Neural cell (in vitro differentiated cells): ENCODE measurements around the gene AUNIP. TPM values are rescaled to one million over a fixed set of nuclear protein-coding genes. Genes with fewer than 3 reads are reported as not detected.

Source experiments
- H2AFZ ChIP-seq: fragments of 200-600, 300-800 bp; sonication (generic), shearing (Covaris generic); 2 replicates; pipeline ENCODE4 v1.6.0; 2014; ENCODE audit warnings: low read depth, mild to moderate bottlenecking, antibody characterized with exemption, low read length, moderate library complexity
- H3F3A ChIP-seq: fragments of 200-600 bp; shearing (Covaris generic); 2 replicates; pipeline ENCODE4 v1.6.1; 2016; ENCODE audit warnings: mild to moderate bottlenecking, moderate library complexity, mixed read lengths, antibody characterized with exemption, low read length; ENCODE audit not compliant: insufficient read depth, poor library complexity, severe bottlenecking
- H3K27ac ChIP-seq: fragments of 200-600, 300-800 bp; sonication (generic), shearing (Covaris generic); 2 replicates; pipeline ENCODE4 v1.5.1; 2014; ENCODE audit warnings: mild to moderate bottlenecking, low read length, moderate library complexity
- H3K27me3 ChIP-seq: fragments of 300-800, 200-600 bp; sonication (generic), shearing (Covaris generic); 2 replicates; pipeline ENCODE4 v1.6.0; 2014; ENCODE audit warnings: mild to moderate bottlenecking, low read depth, low read length, moderate library complexity; ENCODE audit not compliant: insufficient read depth
- H3K36me3 ChIP-seq: fragments of 300-800, 200-600 bp; sonication (generic), shearing (Covaris generic); 2 replicates; pipeline ENCODE4 v1.5.1; 2014; ENCODE audit warnings: mild to moderate bottlenecking, antibody characterized with exemption, low read length, moderate library complexity; ENCODE audit not compliant: insufficient read depth
- H3K4me2 ChIP-seq: fragments of 300-800, 200-600 bp; sonication (generic), shearing (Covaris generic); 2 replicates; pipeline ENCODE4 v1.6.0; 2014; ENCODE audit warnings: mild to moderate bottlenecking, low read length
- H3K4me3 ChIP-seq: fragments of 300-800, 200-600 bp; sonication (generic), shearing (Covaris generic); 2 replicates; pipeline ENCODE4 v1.5.1; 2014; ENCODE audit warnings: mild to moderate bottlenecking, low read length, moderate library complexity
- H3K79me2 ChIP-seq: fragments of 200-600 bp; shearing (Covaris generic); replicated peaks from 2 replicates; pipeline ENCODE4 v1.6.0; 2014; ENCODE audit warnings: mild to moderate bottlenecking, low read length, moderate library complexity; ENCODE audit not compliant: insufficient read depth
- H3K9ac ChIP-seq: fragments of 300-800, 200-600 bp; sonication (generic), shearing (Covaris generic); 2 replicates; pipeline ENCODE4 v1.6.1; 2016; ENCODE audit warnings: mild to moderate bottlenecking, low read length, mixed read lengths
- H3K9me2 ChIP-seq: fragments of 200-600 bp; shearing (Covaris generic); 2 replicates; pipeline ENCODE4 v1.6.1; 2016; ENCODE audit warnings: mild to moderate bottlenecking, low read length, mixed read lengths; ENCODE audit not compliant: insufficient read depth
- H3K9me3 ChIP-seq: fragments of 200-600, 300-800 bp; sonication (generic), shearing (Covaris generic); 2 replicates; pipeline ENCODE4 v1.6.1; 2016; ENCODE audit warnings: mild to moderate bottlenecking, mixed run types, low read length, moderate library complexity, mixed read lengths
- H4K20me1 ChIP-seq: fragments of 200-600 bp; shearing (Covaris generic); 2 replicates; pipeline ENCODE4 v1.6.1; 2016; ENCODE audit warnings: mild to moderate bottlenecking, mixed run types; ENCODE audit not compliant: insufficient read depth
- CTCF ChIP-seq: fragments of 450-650 bp; IDR thresholded peaks from 2 replicates; pipeline ENCODE4 v1.5.1; 2014; ENCODE audit warnings: antibody characterized with exemption, mild to moderate bottlenecking, moderate library complexity; ENCODE audit not compliant: poor library complexity, severe bottlenecking
- EP300 ChIP-seq: fragments of 450-650 bp; conservative IDR thresholded peaks from 2 replicates; pipeline ENCODE4 v1.6.1; 2014; ENCODE audit warnings: antibody characterized with exemption, mild to moderate bottlenecking, moderate library complexity; ENCODE audit not compliant: poor library complexity, severe bottlenecking
- EZH2 ChIP-seq: fragments of 200-600, 300-800 bp; shearing (Covaris generic), sonication (generic); IDR thresholded peaks from 2 replicates; pipeline ENCODE4 v1.6.1; 2014; ENCODE audit warnings: antibody characterized with exemption, low read length, borderline replicate concordance, mild to moderate bottlenecking; ENCODE audit not compliant: insufficient read depth, poor library complexity, severe bottlenecking
- MXI1 ChIP-seq: fragments of 450-650 bp; conservative IDR thresholded peaks from 2 replicates; pipeline ENCODE4 v1.6.1; 2014; ENCODE audit warnings: antibody characterized with exemption, mild to moderate bottlenecking; ENCODE audit not compliant: poor library complexity, severe bottlenecking
- POLR2AphosphoS5 ChIP-seq: IDR thresholded peaks from 2 replicates; pipeline ENCODE4 v1.6.1; 2012
- RAD21 ChIP-seq: fragments of 450-650 bp; conservative IDR thresholded peaks from 2 replicates; pipeline ENCODE4 v1.6.1; 2014; ENCODE audit warnings: antibody characterized with exemption, mild to moderate bottlenecking, moderate library complexity
- REST ChIP-seq: IDR thresholded peaks from 2 replicates; pipeline ENCODE4 v1.6.1; 2012; ENCODE audit warnings: borderline replicate concordance
- SMC3 ChIP-seq: fragments of 450-650 bp; conservative IDR thresholded peaks from 2 replicates; pipeline ENCODE4 v1.6.1; 2014; ENCODE audit warnings: antibody characterized with exemption, mild to moderate bottlenecking, moderate library complexity; ENCODE audit not compliant: poor library complexity
- TAF1 ChIP-seq: IDR thresholded peaks from 2 replicates; pipeline ENCODE4 v1.6.1; 2012; ENCODE audit warnings: low read depth
- polyA plus RNA-seq: library from polyadenylated mRNA; depleted of rRNA; stranded (reverse); fragments of >200 nt; gene quantifications from 2 replicates; pipeline ENCODE4 v1.2.3, GENCODE V29; 2014

AUNIP gene
- polyA plus RNA-seq, 1 donor from 2014 or later: 0.48 TPM

GRCh38 chr1:25836695-25837094, 22.6 kb downstream of the AUNIP start:
- no peaks in the 10 kb centered on the region for H3K9me2 ChIP-seq
- no peaks in the 10 kb centered on the region for H3K79me2 ChIP-seq
- H3K9ac ChIP-seq: no peak overlapping the region
- no peaks in the 10 kb centered on the region for H3K36me3 ChIP-seq
- H3K4me2 ChIP-seq: no peak overlapping the region
- no peaks in the 10 kb centered on the region for H4K20me1 ChIP-seq
- H2AFZ ChIP-seq: no peak overlapping the region
- no peaks in the 10 kb centered on the region for H3K27me3 ChIP-seq
- H3K27ac ChIP-seq: no peak overlapping the region
- TF ChIP-seq TAF1 (no peak), POLR2AphosphoS5 (no peak), MXI1 (no peak), EZH2 (no peak), CTCF (no peak), SMC3 (no peak), RAD21 (no peak), REST (no peak), EP300 (no peak)
- H3K9me3 ChIP-seq: no peaks in the 10 kb centered on the region
- no peaks in the 10 kb centered on the region for H3F3A ChIP-seq
- H3K4me3 ChIP-seq: no peak overlapping the region

DNA sequence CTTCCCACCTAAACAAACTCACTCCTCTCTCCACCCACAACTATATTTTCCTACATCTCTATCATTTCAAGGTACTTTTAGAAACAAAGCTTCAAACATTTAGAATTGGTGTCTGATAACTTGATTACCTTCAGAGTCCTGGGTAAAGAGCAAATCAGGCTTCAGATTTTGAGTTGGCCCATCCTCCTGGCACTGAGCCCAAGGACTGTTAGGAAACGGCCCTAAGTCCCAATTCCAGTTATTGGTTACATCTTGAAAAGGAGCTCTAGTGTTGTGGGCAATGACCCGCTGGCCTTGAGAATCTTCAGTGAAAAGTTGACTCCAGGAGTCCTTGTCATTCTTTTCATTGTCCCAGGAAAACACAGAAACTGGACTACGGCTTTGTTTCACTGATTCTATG, 24.4 kb downstream of the AUNIP start:
- H2AFZ ChIP-seq: no peak overlapping the region
- H3K27ac ChIP-seq: no peak overlapping the region
- H3K36me3 ChIP-seq: no peaks in the 10 kb centered on the region
- no peaks in the 10 kb centered on the region for H3K9me2 ChIP-seq
- H3K4me2 ChIP-seq: no peak overlapping the region
- no peaks in the 10 kb centered on the region for H4K20me1 ChIP-seq
- no peak overlapping the region for H3K9ac ChIP-seq
- no peaks in the 10 kb centered on the region for H3F3A ChIP-seq
- no peak overlapping the region for H3K4me3 ChIP-seq
- no peaks in the 10 kb centered on the region for H3K79me2 ChIP-seq
- no peaks in the 10 kb centered on the region for H3K9me3 ChIP-seq
- H3K27me3 ChIP-seq: no peaks in the 10 kb centered on the region
- TF ChIP-seq POLR2AphosphoS5 (no peak), EZH2 (no peak), MXI1 (no peak), SMC3 (no peak), RAD21 (no peak), EP300 (no peak), TAF1 (no peak), CTCF (no peak), REST (no peak)
